ENCODE results near the gene ELOA. TPM values are rescaled to one million over a fixed set of nuclear protein-coding genes. Genes with fewer than 3 reads are reported as not detected.
"Not testable (repeated sequence)": the region's sequence is repeated elsewhere in the genome, so short reads cannot be mapped to it uniquely, and the experiment has no call there.

The ELOA gene
- total and polyA plus RNA-seq, 12 donors, result 11.2 to 39.0 (median 33.3) TPM

DNA sequence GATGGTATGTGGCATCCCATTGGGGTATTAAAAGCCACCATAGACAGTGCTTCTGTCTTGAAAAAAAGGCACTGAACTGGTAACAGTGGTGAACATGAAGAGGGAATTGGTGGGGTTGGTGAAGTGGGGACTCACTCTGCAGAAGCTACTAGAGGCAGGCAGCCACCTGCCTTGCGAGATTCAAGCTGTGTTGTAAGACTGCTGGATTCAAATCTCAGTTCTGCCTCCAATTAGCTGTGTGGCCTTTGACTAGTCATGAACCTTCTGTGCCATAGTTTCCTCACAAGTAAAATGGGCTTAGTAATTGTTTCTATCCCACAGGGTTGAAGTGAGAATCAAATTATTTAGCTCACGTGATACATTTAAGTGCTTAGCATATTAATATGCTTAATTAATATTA lies 16.6 kb upstream of the ELOA start:
- peak overlapping the region in 1 of 10 donors; percentile 64 for H3K27ac ChIP-seq
- no peaks in the 10 kb centered on the region for H3K27me3 ChIP-seq
- no peaks in the 10 kb centered on the region for H3K9me3 ChIP-seq
- intact Hi-C loops (cut with DNase I), result no loop called here
- ATAC-seq, result peak in 1 of 8 donors; percentile 31
- DNase-seq, result no peak
- H3K4me1 ChIP-seq, result peaks cover 0 to 25% (median 0%) of the 10 kb centered on the region in 9 donors
- H3K4me3 ChIP-seq, result no peak overlapping the region
- no peak for TF ChIP-seq CTCF (IDR thresholded peaks at IDR 0.05)
- no peaks in the 10 kb centered on the region for H3K36me3 ChIP-seq
- 93 to 97% methylated on average over 2 of the region's 2 CpGs for WGBS, 2 donors

- WGBS, 2 donors, result 77% methylated on average over 9 of the region's 9 CpGs
- peak in 7 of 8 donors; percentile 55 to 97 (median 80) for ATAC-seq
- no peaks in the 10 kb centered on the region for H3K9me3 ChIP-seq
- no peak overlapping the region for H3K4me3 ChIP-seq
- peaks cover 0 to 25% (median 0%) of the 10 kb centered on the region in 9 donors for H3K4me1 ChIP-seq
- TF ChIP-seq CTCF (IDR thresholded peaks at IDR 0.05), result no peak
- peak in 1 of 2 donors; percentile 63 for DNase-seq
- H3K27ac ChIP-seq, result peak overlapping the region in 1 of 10 donors; percentile 64
- intact Hi-C loops (cut with DNase I), result no loop called here
- H3K27me3 ChIP-seq, result no peaks in the 10 kb centered on the region
- H3K36me3 ChIP-seq, result no peaks in the 10 kb centered on the region
Measured at GRCh38 chr1:23727362-23727811, 15.9 kb upstream of the ELOA start.

GRCh38 chr1:23732363-23733224 lies 10.7 kb upstream of the ELOA start:
- WGBS, 2 donors, result 90 to 91% methylated on average over 10 of the region's 10 CpGs
- no peak for ATAC-seq
- H3K36me3 ChIP-seq, result no peaks in the 10 kb centered on the region
- intact Hi-C loops (cut with DNase I), result no loop called here
- H3K27ac ChIP-seq, result no peak overlapping the region
- H3K4me1 ChIP-seq, result peaks cover 0 to 14% (median 0%) of the 10 kb centered on the region in 9 donors
- no peak for DNase-seq
- no peak for TF ChIP-seq CTCF (IDR thresholded peaks at IDR 0.05)
- H3K9me3 ChIP-seq, result no peaks in the 10 kb centered on the region
- no peak overlapping the region for H3K4me3 ChIP-seq
- no peaks in the 10 kb centered on the region for H3K27me3 ChIP-seq

DNA sequence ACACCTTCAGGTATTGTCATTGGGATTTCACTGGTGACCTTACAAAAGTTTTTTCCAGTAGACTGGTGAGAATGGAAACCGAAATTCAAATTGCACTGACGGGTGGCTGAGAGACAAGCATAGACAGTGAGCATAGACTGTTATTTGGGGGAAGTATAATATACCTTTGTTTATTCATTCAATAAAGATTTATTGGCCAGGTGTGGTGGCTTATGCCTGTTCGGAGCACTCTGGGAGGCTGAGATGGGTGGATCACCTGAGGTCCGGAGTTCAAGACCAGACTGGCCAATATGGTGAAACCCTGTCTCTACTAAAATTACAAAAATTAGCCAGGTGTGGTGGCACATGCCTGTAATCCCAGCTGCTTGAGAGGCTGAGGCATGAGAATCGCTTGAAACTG lies 10.0 kb upstream of the ELOA start:
- ATAC-seq; intact Hi-C loops (cut with DNase I); H3K4me3 ChIP-seq; H3K27ac ChIP-seq; H3K9me3 ChIP-seq; H3K27me3 ChIP-seq; DNase-seq; H3K36me3 ChIP-seq: not testable (repeated sequence)
- peaks cover 0 to 13% (median 0%) of the 10 kb centered on the region in 9 donors for H3K4me1 ChIP-seq
- 97 to 98% methylated on average over 5 of the region's 5 CpGs for WGBS, 2 donors

Data from heart right ventricle (tissue), 16 donors.